HFFc6 (cell line): ENCODE measurements around the gene ITGB5. TPM values are rescaled to one million over a fixed set of nuclear protein-coding genes. Genes with fewer than 3 reads are reported as not detected.

Source experiments
- DNase-seq: peaks from one replicate; pipeline ENCODE4 v3.0.0-alpha.2; 2018
- H3K27ac Mint-ChIP-seq: 2 replicates; pipeline ENCODE4 v1.8.0; 2020; ENCODE audit warnings: mild to moderate bottlenecking, mixed read lengths
- H3K27me3 Mint-ChIP-seq: 2 replicates; pipeline ENCODE4 v1.8.0; 2021; ENCODE audit warnings: mild to moderate bottlenecking, moderate library complexity, mixed read lengths; ENCODE audit not compliant: insufficient read depth
- H3K36me3 Mint-ChIP-seq: 2 replicates; pipeline ENCODE4 v1.8.0; 2021; ENCODE audit warnings: low read depth, mixed read lengths
- H3K4me1 Mint-ChIP-seq: 2 replicates; pipeline ENCODE4 v1.8.0; 2020; ENCODE audit warnings: low read depth, mixed read lengths
- H3K4me3 Mint-ChIP-seq: 2 replicates; pipeline ENCODE4 v1.8.0; 2020; ENCODE audit warnings: mild to moderate bottlenecking, moderate library complexity, mixed read lengths
- H3K9me3 Mint-ChIP-seq: 2 replicates; pipeline ENCODE4 v1.8.0; 2020; ENCODE audit warnings: mild to moderate bottlenecking, mixed read lengths
- CTCF ChIP-seq: fragments of 200-600 bp; sonication (generic); IDR thresholded peaks from 2 replicates; pipeline ENCODE4 v1.5.0; 2021; ENCODE audit warnings: antibody characterized with exemption, mild to moderate bottlenecking
- total RNA-seq, 6 experiments: library from RNA; stranded (reverse); fragmentation: NEBNext Ultra II Directional; extraction: Animal tissue kit (Norgen Biotek cat#: 25700); gene quantifications; 2 replicates in 1 of 6; 3 replicates in 5 of 6; pipeline ENCODE4 v1.2.3, GENCODE V29; 2021

Gene ITGB5
- total RNA-seq, 6 experiments from 2014 or later = 203 to 332 (median 220) TPM

GRCh38 chr3:124920718-124921117 lies 33.6 kb upstream of the ITGB5 start:
- no peak overlapping the region for H3K4me3 Mint-ChIP-seq
- peaks cover 22% of the 10 kb centered on the region for H3K27me3 Mint-ChIP-seq
- H3K36me3 Mint-ChIP-seq = no peaks in the 10 kb centered on the region
- no peak for DNase-seq
- peaks cover 29% of the 10 kb centered on the region for H3K4me1 Mint-ChIP-seq
- H3K9me3 Mint-ChIP-seq = no peaks in the 10 kb centered on the region
- H3K27ac Mint-ChIP-seq = no peak overlapping the region
- no peak for TF ChIP-seq CTCF

- H3K4me1 Mint-ChIP-seq = peaks cover 29% of the 10 kb centered on the region
- H3K9me3 Mint-ChIP-seq = no peaks in the 10 kb centered on the region
- H3K36me3 Mint-ChIP-seq = no peaks in the 10 kb centered on the region
- peaks cover 23% of the 10 kb centered on the region for H3K27me3 Mint-ChIP-seq
- no peak overlapping the region for H3K4me3 Mint-ChIP-seq
- peak; percentile 62 for DNase-seq
- peak overlapping the region; percentile 70 for H3K27ac Mint-ChIP-seq
- no peak for TF ChIP-seq CTCF
Measured at GRCh38 chr3:124919756-124920155, 32.6 kb upstream of the ITGB5 start.

- TF ChIP-seq CTCF = no peak
- no peaks in the 10 kb centered on the region for H3K9me3 Mint-ChIP-seq
- no peaks in the 10 kb centered on the region for H3K36me3 Mint-ChIP-seq
- H3K27me3 Mint-ChIP-seq = peaks cover 23% of the 10 kb centered on the region
- DNase-seq = no peak
- no peak overlapping the region for H3K4me3 Mint-ChIP-seq
- H3K27ac Mint-ChIP-seq = no peak overlapping the region
- H3K4me1 Mint-ChIP-seq = peaks cover 17% of the 10 kb centered on the region
Measured at GRCh38 chr3:124918524-124918923, 31.4 kb upstream of the ITGB5 start.

GRCh38 chr3:124916837-124917409 lies 29.8 kb upstream of the ITGB5 start:
- Mint-ChIP-seq H3K27ac (no peak overlapping the region), H3K9me3 (no peaks in the 10 kb centered on the region), H3K27me3 (peaks cover 29% of the 10 kb centered on the region), H3K4me3 (peak overlapping the region; percentile 0; the same call in 1 of the 2 replicates), H3K36me3 (no peaks in the 10 kb centered on the region), H3K4me1 (peaks cover 15% of the 10 kb centered on the region)
- no peak for TF ChIP-seq CTCF
- no peak for DNase-seq

- no peak for DNase-seq
- no peak for TF ChIP-seq CTCF
- H3K27ac Mint-ChIP-seq = no peak overlapping the region
- no peaks in the 10 kb centered on the region for H3K9me3 Mint-ChIP-seq
- peaks cover 31% of the 10 kb centered on the region for H3K27me3 Mint-ChIP-seq
- H3K36me3 Mint-ChIP-seq = no peaks in the 10 kb centered on the region
- peaks cover 15% of the 10 kb centered on the region for H3K4me1 Mint-ChIP-seq
- H3K4me3 Mint-ChIP-seq = no peak overlapping the region
Measured at GRCh38 chr3:124915254-124915653, 28.1 kb upstream of the ITGB5 start.
